IMR-90 (cell line): Measurements from ENCODE around the gene CUX1. TPM values are rescaled to one million over a fixed set of nuclear protein-coding genes. Genes with fewer than 3 reads are reported as not detected.
"Not testable (repeated sequence)": the region's sequence is repeated elsewhere in the genome, so short reads cannot be mapped to it uniquely, and the experiment has no call there.

Experiments
- ATAC-seq: fragments of 200-7000 bp; cut with Tn5 transposase; 2 replicates; pipeline ENCODE4 v1.9.1; 2020; ENCODE audit warnings: low read depth, mild to moderate bottlenecking, moderate library complexity
- BruUV-seq: library from RNA; stranded (reverse); fragments of 400-500 nt; replicated peaks from 2 replicates; lab custom pipeline; 2021; lab: Mats Ljungman, UMichigan
- CTCF ChIA-PET: fragments of 300-600 bp; formaldehyde crosslinking; extraction: SDS; loops from one replicate; lab custom pipeline; 2021; ENCODE audit warnings: antibody characterized with exemption; lab: Yijun Ruan, JAX
- POLR2A ChIA-PET: fragments of 300-600 bp; sonication (Branson Sonifier 250); formaldehyde crosslinking; loops from one replicate; lab custom pipeline; 2022; ENCODE audit warnings: antibody characterized with exemption; ENCODE audit not compliant: unreplicated experiment; lab: Charles Lee
- DNase-seq: peaks from one replicate; pipeline ENCODE4 v3.0.0; 2013
- H2AFZ ChIP-seq: replicated peaks from 2 replicates; pipeline ENCODE3; 2013; ENCODE audit warnings: low read length, mild to moderate bottlenecking; ENCODE audit not compliant: poor library complexity
- H2AK5ac ChIP-seq: 2 replicates; pipeline ENCODE4 v1.6.1; 2013; ENCODE audit warnings: low read depth, low read length, inconsistent platforms
- H2AK9ac ChIP-seq: replicated peaks from 2 replicates; pipeline ENCODE3; 2013; ENCODE audit warnings: mild to moderate bottlenecking, low read depth, low read length, moderate library complexity; ENCODE audit not compliant: poor library complexity
- H2BK120ac ChIP-seq: 2 replicates; pipeline ENCODE4 v1.6.1; 2013; ENCODE audit warnings: low read depth, low read length, inconsistent platforms
- H2BK15ac ChIP-seq: 3 replicates; pipeline ENCODE4 v1.6.1; 2013; ENCODE audit warnings: low read depth, low read length, inconsistent platforms
- H2BK20ac ChIP-seq: 2 replicates; pipeline ENCODE4 v1.6.1; 2013; ENCODE audit warnings: low read depth, mild to moderate bottlenecking, inconsistent platforms, low read length, moderate library complexity
- H2BK5ac ChIP-seq: 2 replicates; pipeline ENCODE4 v1.6.1; 2013; ENCODE audit warnings: mild to moderate bottlenecking, low read depth, low read length, inconsistent platforms; ENCODE audit not compliant: poor library complexity, severe bottlenecking
- H3K14ac ChIP-seq: replicated peaks from 2 replicates; pipeline ENCODE4 v1.6.1; 2013; ENCODE audit warnings: low read depth, low read length, inconsistent platforms
- H3K18ac ChIP-seq: 2 replicates; pipeline ENCODE4 v1.6.1; 2013; ENCODE audit warnings: low read depth, low read length, control low read depth
- H3K23ac ChIP-seq: 2 replicates; pipeline ENCODE4 v1.6.1; 2013; ENCODE audit warnings: low read depth, low read length, inconsistent platforms
- H3K27ac ChIP-seq: 2 replicates; pipeline ENCODE4 v1.5.1; 2013; ENCODE audit warnings: mild to moderate bottlenecking, control low read depth, low read length; ENCODE audit not compliant: insufficient read depth
- H3K27me3 ChIP-seq: 2 replicates; pipeline ENCODE4 v1.6.1; 2013; ENCODE audit warnings: low read length; ENCODE audit not compliant: control insufficient read depth, insufficient read depth
- H3K36me3 ChIP-seq: 2 replicates; pipeline ENCODE4 v1.6.1; 2013; ENCODE audit warnings: low read length, mixed read lengths; ENCODE audit not compliant: control insufficient read depth, insufficient read depth
- H3K4ac ChIP-seq: 2 replicates; pipeline ENCODE4 v1.6.1; 2013; ENCODE audit warnings: low read depth, low read length, inconsistent platforms
- H3K4me1 ChIP-seq: 2 replicates; pipeline ENCODE4 v1.6.1; 2013; ENCODE audit warnings: low read length, mixed read lengths; ENCODE audit not compliant: control insufficient read depth, insufficient read depth
- H3K4me2 ChIP-seq: 2 replicates; pipeline ENCODE4 v1.6.1; 2013; ENCODE audit warnings: low read depth, mild to moderate bottlenecking, control low read depth, low read length, moderate library complexity
- H3K4me3 ChIP-seq: 2 replicates; pipeline ENCODE4 v1.5.1; 2013; ENCODE audit warnings: low read depth, mild to moderate bottlenecking, control low read depth, low read length, moderate library complexity; ENCODE audit not compliant: insufficient read depth
- H3K56ac ChIP-seq: 2 replicates; pipeline ENCODE4 v1.6.1; 2013; ENCODE audit warnings: low read length, inconsistent platforms; ENCODE audit not compliant: insufficient read depth; ENCODE audit errors: extremely low read depth
- H3K79me1 ChIP-seq, 2 experiments: 2 replicates each; pipeline ENCODE4 v1.6.1; 2013; ENCODE audit warnings: low read length in 2 of 2, inconsistent platforms in 1 of 2, low read depth in 1 of 2
- H3K9ac ChIP-seq: 2 replicates; pipeline ENCODE4 v1.6.1; 2013; ENCODE audit warnings: low read depth, low read length, control low read depth
- H3K9me1 ChIP-seq: 2 replicates; pipeline ENCODE4 v1.6.1; 2013; ENCODE audit warnings: low read length, inconsistent platforms; ENCODE audit not compliant: insufficient read depth
- H3K9me3 ChIP-seq: 2 replicates; pipeline ENCODE4 v1.6.1; 2013; ENCODE audit warnings: low read length; ENCODE audit not compliant: control insufficient read depth, insufficient read depth
- H4K20me1 ChIP-seq: 2 replicates; pipeline ENCODE4 v1.6.1; 2013; ENCODE audit warnings: low read length, inconsistent platforms; ENCODE audit not compliant: insufficient read depth
- H4K5ac ChIP-seq: 2 replicates; pipeline ENCODE4 v1.6.1; 2013; ENCODE audit warnings: mild to moderate bottlenecking, low read depth, low read length, control low read depth
- H4K8ac ChIP-seq, 2 experiments: 2 replicates each; pipeline ENCODE4 v1.6.1; 2013; ENCODE audit warnings: low read depth in 2 of 2, low read length in 2 of 2, control low read depth in 1 of 2, inconsistent platforms in 1 of 2
- H4K91ac ChIP-seq: 2 replicates; pipeline ENCODE4 v1.6.1; 2013; ENCODE audit warnings: low read depth, low read length, inconsistent platforms; ENCODE audit not compliant: insufficient read depth
- CEBPB ChIP-seq: IDR thresholded peaks from 2 replicates; pipeline ENCODE4 v1.6.1; 2012; ENCODE audit warnings: low read depth, low read length, improper control_type of control experiment
- NFE2L2 ChIP-seq: fragments of 150-350 bp; IDR thresholded peaks from 2 replicates; pipeline ENCODE4 v1.6.1; 2016; ENCODE audit warnings: low read depth, mild to moderate bottlenecking, low read length
- POLR2A ChIP-seq: IDR thresholded peaks from 2 replicates; pipeline ENCODE4 v1.6.1; 2012; ENCODE audit warnings: mild to moderate bottlenecking, low read depth, low read length
- RAD21 ChIP-seq: IDR thresholded peaks from 2 replicates; pipeline ENCODE4 v1.6.1; 2012; ENCODE audit warnings: low read length, improper control_type of control experiment
- RFX5 ChIP-seq: IDR thresholded peaks from 2 replicates; pipeline ENCODE4 v1.8.0; 2012; ENCODE audit warnings: low read depth, mild to moderate bottlenecking, low read length, moderate library complexity
- WGBS, 2 experiments: methylation state at CpG; one replicate each; pipeline versions ENCODE4 v1.1.5 to v1.1.7; 2013; ENCODE audit warnings: missing lambda C conversion rate in 2 of 2; ENCODE audit not compliant: insufficient read length in 1 of 2; ENCODE audit errors: extremely low coverage in 2 of 2; 5-methylcytosine and 5-hydroxymethylcytosine counted together
- dilution Hi-C: fragments of 300-500 bp; cut with HindIII; formaldehyde crosslinking; loops from one replicate; pipeline ENCODE4 v1.14.3; 2018; ENCODE audit warnings: low sequenced_read_pairs; ENCODE audit not compliant: unreplicated experiment
- in situ Hi-C: fragments of 300-500 bp; cut with MboI; formaldehyde crosslinking; loops from 3 replicates; pipeline ENCODE4 v1.14.3; 2019; ENCODE audit warnings: low sequenced_read_pairs, inconsistent platforms, mixed read lengths
- intact Hi-C: fragments of 100-400 bp; cut with micrococcal nuclease; formaldehyde crosslinking; loops from 2 replicates; pipeline ENCODE4 v1.10.0; 2022
- polyA plus RNA-seq, 3 experiments: library from polyadenylated mRNA; depleted of rRNA; stranded (reverse); fragments of >200 nt; gene quantifications; 2 replicates each; pipeline ENCODE4 v1.2.3, GENCODE V29; 2012; ENCODE audit warnings: low replicate concordance in 1 of 3
- total RNA-seq: library from RNA; depleted of rRNA; stranded (reverse); fragments of >200 nt; gene quantifications from 2 replicates; pipeline ENCODE4 v1.2.3, GENCODE V29; 2012

CUX1 gene
- total and polyA plus RNA-seq, 2 of the 4 experiments (the other 2 are of a cell fraction): 19.7 to 46.4 TPM

- peaks cover 47 to 64% of the 10 kb centered on the region in 2 experiments for H3K79me1 ChIP-seq
- intact Hi-C loops: no loop called here
- no peak overlapping the region for H4K5ac ChIP-seq
- H4K91ac ChIP-seq: no peak overlapping the region
- peaks cover 16% of the 10 kb centered on the region for H3K9me1 ChIP-seq
- no peaks in the 10 kb centered on the region for H3K27me3 ChIP-seq
- no peak overlapping the region for H3K56ac ChIP-seq
- H3K4ac ChIP-seq: no peak overlapping the region
- in situ Hi-C loops: no loop called here
- ChIA-PET CTCF (no interaction called here), POLR2A (no interaction called here)
- dilution Hi-C loops: no loop called here
- H3K4me3 ChIP-seq: no peak overlapping the region
- no peak overlapping the region for H2AFZ ChIP-seq
- DNase-seq (no peak), ATAC-seq (no peak)
- no peak overlapping the region for H3K14ac ChIP-seq
- peaks cover 1% of the 10 kb centered on the region for H3K36me3 ChIP-seq
- no peak overlapping the region for H3K9ac ChIP-seq
- no peak overlapping the region for H2BK15ac ChIP-seq
- BruUV-seq: no TSS peak
- no peak overlapping the region for H2AK5ac ChIP-seq
- no peak overlapping the region for H2BK20ac ChIP-seq
- no peak for TF ChIP-seq POLR2A
- no peak for TF ChIP-seq NFE2L2
- TF ChIP-seq RFX5: no peak
- TF ChIP-seq RAD21: no peak
- TF ChIP-seq CEBPB: no peak
- H3K23ac ChIP-seq: no peak overlapping the region
- peaks cover 7% of the 10 kb centered on the region; the same call in 1 of the 2 replicates for H3K4me1 ChIP-seq
- H2AK9ac ChIP-seq: no peak overlapping the region
- no peak overlapping the region for H3K27ac ChIP-seq
- H2BK5ac ChIP-seq: no peak overlapping the region
- no peak overlapping the region for H2BK120ac ChIP-seq
- no peak overlapping the region for H3K18ac ChIP-seq
- H3K9me3 ChIP-seq: peaks cover 3% of the 10 kb centered on the region
- H3K4me2 ChIP-seq: no peak overlapping the region
- peaks cover 36% of the 10 kb centered on the region for H4K20me1 ChIP-seq
- 80% methylated on average over 3 of the region's 13 CpGs; no CpG with 5 or more reads in 1 of the 2 experiments for WGBS, 2 experiments
- H4K8ac ChIP-seq: no peak overlapping the region
Measured at GRCh38 chr7:101987494-101987893, 170.1 kb downstream of the CUX1 start.

- H3K4ac ChIP-seq, H3K4me2 ChIP-seq, DNase-seq, ATAC-seq, H2AFZ ChIP-seq, H3K27ac ChIP-seq, H3K9me3 ChIP-seq, H4K5ac ChIP-seq, H3K36me3 ChIP-seq, H3K27me3 ChIP-seq, H2BK5ac ChIP-seq, H2AK5ac ChIP-seq, H4K91ac ChIP-seq, H2BK15ac ChIP-seq, H4K8ac ChIP-seq, H3K14ac ChIP-seq, in situ Hi-C loops, H3K4me1 ChIP-seq, H3K18ac ChIP-seq, H3K56ac ChIP-seq, H3K23ac ChIP-seq, H2BK120ac ChIP-seq, BruUV-seq, POLR2A ChIA-PET, intact Hi-C loops, H2AK9ac ChIP-seq, H3K9ac ChIP-seq, H3K4me3 ChIP-seq, H2BK20ac ChIP-seq, dilution Hi-C loops: not testable (repeated sequence)
- WGBS, 2 experiments: 96% methylated on average over 5 of the region's 10 CpGs; no CpG with 5 or more reads in 1 of the 2 experiments
- Histone ChIP-seq H4K20me1 (peaks cover 36% of the 10 kb centered on the region), H3K79me1 (peaks cover 47 to 62% of the 10 kb centered on the region in 2 experiments), H3K9me1 (peaks cover 16% of the 10 kb centered on the region)
- CTCF ChIA-PET: interaction anchor here (0.6 kb wide), 1 partner anchor 9 kb away, joined by 4 read pairs; no protein-coding TSS in a partner anchor
Measured at GRCh38 chr7:101988060-101988459, 170.6 kb downstream of the CUX1 start.
